Esophagus (tissue), 2 donors: ENCODE measurements around the gene MVP. TPM values are rescaled to one million over a fixed set of nuclear protein-coding genes. Genes with fewer than 3 reads are reported as not detected.
"Not testable (repeated sequence)": the region's sequence is repeated elsewhere in the genome, so short reads cannot be mapped to it uniquely, and the experiment has no call there.

Experiments
- H3K27ac ChIP-seq, 2 donors: one replicate each; pipeline ENCODE4 v1.5.1; 2013; ENCODE audit warnings: low read depth in 2 of 2, mild to moderate bottlenecking in 2 of 2, inconsistent platforms in 1 of 2, low read length in 1 of 2, moderate library complexity in 1 of 2
- H3K27me3 ChIP-seq, 2 donors: one replicate each; pipeline ENCODE4 v1.6.1; 2013; ENCODE audit warnings: low read length in 2 of 2, control low read depth in 1 of 2, mild to moderate bottlenecking in 1 of 2; ENCODE audit not compliant: insufficient read depth in 2 of 2, control insufficient read depth in 1 of 2
- H3K36me3 ChIP-seq, 2 donors: one replicate each; pipeline ENCODE4 v1.6.1; 2013; ENCODE audit warnings: low read length in 1 of 2; ENCODE audit not compliant: control insufficient read depth in 2 of 2, insufficient read depth in 2 of 2
- H3K4me1 ChIP-seq, 2 donors: one replicate each; pipeline ENCODE4 v1.6.1; 2013; ENCODE audit warnings: low read length in 1 of 2; ENCODE audit not compliant: control insufficient read depth in 2 of 2, insufficient read depth in 2 of 2
- H3K4me3 ChIP-seq, 2 donors: one replicate each; pipeline ENCODE4 v1.5.1; 2013; ENCODE audit warnings: low read length in 2 of 2, mild to moderate bottlenecking in 2 of 2, low read depth in 1 of 2, moderate library complexity in 1 of 2
- H3K9me3 ChIP-seq, 2 donors: one replicate each; pipeline ENCODE4 v1.6.1; 2013; ENCODE audit warnings: mild to moderate bottlenecking in 2 of 2, low read depth in 1 of 2, low read length in 1 of 2, moderate library complexity in 1 of 2; ENCODE audit not compliant: control insufficient read depth in 2 of 2, insufficient read depth in 1 of 2
- WGBS, 2 donors: extraction: QIAGEN DNeasy Blood & Tissue Kit; methylation state at CpG; one replicate each; pipeline ENCODE4 v1.1.7; 2013; 5-methylcytosine and 5-hydroxymethylcytosine counted together
- polyA plus RNA-seq, 2 donors: library from polyadenylated mRNA; stranded (reverse); fragments of 200-250 nt; gene quantifications; one replicate each; pipeline ENCODE4 v1.2.3, GENCODE V29; 2013
- donor health status: healthy with polysubstance abuse.
- donor health status: Bipolar disorder and iron deficiency.

MVP gene
- polyA plus RNA-seq, 2 donors, result 63.3 to 69.4 TPM

- H3K27me3 ChIP-seq, result peaks cover 0 to 13% of the 10 kb centered on the region in 2 donors
- WGBS, 2 donors, result 92 to 93% methylated on average over 14 of the region's 14 CpGs
Observed at GRCh38 chr16:29878172-29878571, 57.9 kb downstream of the MVP start.

GRCh38 chr16:29881050-29881449 is 60.8 kb downstream of the MVP start:
- Histone ChIP-seq H3K4me1 (no peaks in the 10 kb centered on the region), H3K27ac (no peak overlapping the region), H3K4me3 (no peak overlapping the region), H3K36me3 (no peaks in the 10 kb centered on the region), H3K27me3 (peaks cover 0 to 12% of the 10 kb centered on the region in 2 donors), H3K9me3 (peaks cover 0 to 6% of the 10 kb centered on the region in 2 donors)
- WGBS, 2 donors, result 85 to 93% methylated on average over 3 of the region's 3 CpGs

More at GRCh38 chr16:29878172-29878571, 57.9 kb downstream of the MVP start:
- H3K9me3 ChIP-seq, result peaks cover 0 to 6% of the 10 kb centered on the region in 2 donors
- no peak overlapping the region for H3K27ac ChIP-seq
- H3K4me3 ChIP-seq, result no peak overlapping the region
- no peaks in the 10 kb centered on the region for H3K36me3 ChIP-seq
- no peaks in the 10 kb centered on the region for H3K4me1 ChIP-seq

- Histone ChIP-seq H3K36me3 (no peaks in the 10 kb centered on the region), H3K9me3 (no peaks in the 10 kb centered on the region), H3K27me3 (no peaks in the 10 kb centered on the region), H3K27ac (no peak overlapping the region), H3K4me1 (no peaks in the 10 kb centered on the region), H3K4me3 (no peak overlapping the region)
- 83% methylated on average over 6 of the region's 6 CpGs for WGBS, 2 donors
Observed at GRCh38 chr16:29883987-29884386, 63.7 kb downstream of the MVP start.

GRCh38 chr16:29889372-29889771 is 69.1 kb downstream of the MVP start:
- not testable (repeated sequence) for H3K27me3 ChIP-seq, H3K9me3 ChIP-seq, H3K27ac ChIP-seq, H3K4me3 ChIP-seq, H3K4me1 ChIP-seq, H3K36me3 ChIP-seq
- 91 to 93% methylated on average over 3 of the region's 3 CpGs for WGBS, 2 donors

GRCh38 chr16:29891525-29892457 is 71.5 kb downstream of the MVP start:
- H3K4me1 ChIP-seq, result no peaks in the 10 kb centered on the region
- no peak overlapping the region for H3K27ac ChIP-seq
- no peaks in the 10 kb centered on the region for H3K36me3 ChIP-seq
- H3K9me3 ChIP-seq, result no peaks in the 10 kb centered on the region
- H3K27me3 ChIP-seq, result no peaks in the 10 kb centered on the region
- WGBS, 2 donors, result 68 to 77% methylated on average over 10 of the region's 10 CpGs
- no peak overlapping the region for H3K4me3 ChIP-seq

GRCh38 chr16:29892458-29892813 is 72.2 kb downstream of the MVP start:
- H3K36me3 ChIP-seq, result no peaks in the 10 kb centered on the region
- H3K4me1 ChIP-seq, result no peaks in the 10 kb centered on the region
- 83 to 91% methylated on average over 6 of the region's 6 CpGs for WGBS, 2 donors
- no peaks in the 10 kb centered on the region for H3K27me3 ChIP-seq
- H3K9me3 ChIP-seq, result no peaks in the 10 kb centered on the region
- H3K4me3 ChIP-seq, result no peak overlapping the region
- no peak overlapping the region for H3K27ac ChIP-seq

- WGBS, 2 donors, result 85 to 90% methylated on average over 3 of the region's 3 CpGs
Observed at GRCh38 chr16:29893553-29893952, 73.3 kb downstream of the MVP start.

GRCh38 chr16:29894352-29894751 is 74.1 kb downstream of the MVP start:
- no peaks in the 10 kb centered on the region for H3K36me3 ChIP-seq
- H3K4me1 ChIP-seq, result peaks cover 0 to 3% of the 10 kb centered on the region in 2 donors
- WGBS, 2 donors, result 69 to 74% methylated on average over 4 of the region's 4 CpGs
- no peaks in the 10 kb centered on the region for H3K9me3 ChIP-seq
- no peak overlapping the region for H3K4me3 ChIP-seq
- no peak overlapping the region for H3K27ac ChIP-seq
- H3K27me3 ChIP-seq, result peaks cover 0 to 8% of the 10 kb centered on the region in 2 donors

More at GRCh38 chr16:29893553-29893952, 73.3 kb downstream of the MVP start:
- H3K4me3 ChIP-seq, result no peak overlapping the region
- H3K27ac ChIP-seq, result no peak overlapping the region
- H3K36me3 ChIP-seq, result no peaks in the 10 kb centered on the region
- H3K27me3 ChIP-seq, result peaks cover 0 to 8% of the 10 kb centered on the region in 2 donors
- no peaks in the 10 kb centered on the region for H3K4me1 ChIP-seq
- no peaks in the 10 kb centered on the region for H3K9me3 ChIP-seq

GRCh38 chr16:29896841-29897240 is 76.6 kb downstream of the MVP start:
- Histone ChIP-seq H3K4me3 (no peak overlapping the region), H3K36me3 (no peaks in the 10 kb centered on the region), H3K27ac (no peak overlapping the region), H3K4me1 (peaks cover 7% of the 10 kb centered on the region in 2 donors), H3K9me3 (no peaks in the 10 kb centered on the region), H3K27me3 (peaks cover 0 to 8% of the 10 kb centered on the region in 2 donors)
- 49 to 57% methylated on average over 13 to 15 of the region's 15 CpGs for WGBS, 2 donors

GRCh38 chr16:29897333-29897732 is 77.1 kb downstream of the MVP start:
- Histone ChIP-seq H3K27me3 (peaks cover 0 to 8% of the 10 kb centered on the region in 2 donors), H3K9me3 (no peaks in the 10 kb centered on the region), H3K4me3 (no peak overlapping the region), H3K4me1 (peaks cover 7% of the 10 kb centered on the region in 2 donors), H3K27ac (no peak overlapping the region), H3K36me3 (no peaks in the 10 kb centered on the region)
- WGBS, 2 donors, result 65 to 76% methylated on average over 4 of the region's 4 CpGs
